ENCODE measurements around the gene LAMB1.

The LAMB1 gene

DNA sequence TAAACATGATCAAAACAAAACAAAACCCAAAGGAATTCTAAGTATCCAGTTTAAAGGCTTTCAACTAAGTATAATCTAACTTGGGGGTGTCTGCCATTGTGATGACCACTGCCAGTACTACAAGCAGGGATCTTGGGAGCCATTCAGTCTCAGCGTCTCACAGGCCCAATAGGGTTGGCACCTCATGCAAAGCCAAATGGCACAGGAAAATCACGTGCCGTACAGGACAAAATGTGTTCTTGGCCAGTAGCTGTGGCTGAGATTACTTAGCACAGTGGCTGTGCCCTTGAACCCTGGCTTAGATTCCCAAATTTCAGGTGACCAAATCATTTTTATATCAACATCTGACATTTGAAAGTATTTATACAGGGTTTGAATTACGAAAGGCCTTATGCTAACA lies 62.0 kb downstream of the LAMB1 start:
- TF ChIP-seq POLR2AphosphoS5 (IDR thresholded peaks at IDR 0.05; ENCODE audit: low read depth) (no peak), REST (IDR thresholded peaks at IDR 0.05; ENCODE audit: insufficient replicate concordance, low read depth) (no peak), GABPA (IDR thresholded peaks at IDR 0.05; ENCODE audit: low read depth) (no peak), SPI1 (IDR thresholded peaks at IDR 0.05; ENCODE audit: borderline replicate concordance, low read depth) (no peak), CTCF (IDR thresholded peaks at IDR 0.05; ENCODE audit: insufficient read depth, low read length) (no peak)
- Histone ChIP-seq H3K4me3 (replicated peaks; ENCODE audit: insufficient read depth, low read length) (no peak overlapping the region), H3K27ac (replicated peaks) (no peak overlapping the region), H3K27me3 (ENCODE audit: insufficient read depth, poor library complexity, severe bottlenecking) (no peaks in the 10 kb centered on the region)
- no peak for DNase-seq (ENCODE audit: low read depth in 1 of 2, low spot score in 1 of 2)

DNA sequence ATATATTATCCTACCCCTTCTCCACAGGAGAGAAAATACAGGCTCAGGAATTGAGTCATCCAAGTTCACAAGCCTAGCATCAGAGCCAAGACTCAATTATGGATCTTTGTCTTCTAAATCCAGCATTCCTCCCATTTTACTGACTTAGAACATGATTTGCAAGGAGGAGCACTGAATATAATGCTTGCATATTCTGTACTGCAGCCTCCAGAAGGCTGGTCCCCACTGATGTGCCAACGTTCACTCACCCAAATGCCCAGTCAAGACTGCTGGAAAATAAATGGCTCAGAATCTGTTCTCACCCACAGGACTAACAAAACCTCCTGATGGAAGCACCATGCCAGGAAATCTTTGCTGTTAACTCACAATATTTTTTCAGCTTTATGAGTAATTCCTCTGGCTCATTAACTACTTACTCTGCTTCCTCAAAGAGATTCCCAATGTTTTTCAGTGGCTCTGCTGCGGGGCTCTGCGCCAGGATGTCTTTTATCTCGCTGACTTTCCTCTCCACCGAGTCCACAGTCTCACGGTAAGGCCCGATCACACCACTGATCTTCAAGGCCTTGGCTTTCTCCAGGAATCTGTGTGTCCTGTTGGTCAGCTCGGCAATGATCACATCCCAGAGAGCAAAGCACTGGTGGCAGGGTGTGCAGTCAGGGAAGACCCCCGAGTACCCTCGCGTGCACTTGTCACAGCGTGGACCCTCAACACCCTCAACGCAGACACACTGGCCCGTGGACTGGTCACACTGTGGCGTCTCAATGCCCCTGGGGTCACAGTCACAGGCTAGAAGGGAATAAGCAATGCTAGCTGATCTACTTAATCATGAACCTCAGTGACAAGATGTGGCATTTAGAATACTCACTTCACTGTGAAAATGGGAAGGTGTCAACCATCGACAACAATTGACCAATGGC lies 63.1 kb downstream of the LAMB1 start:
- H3K27ac ChIP-seq (replicated peaks), result no peak overlapping the region
- no peak for DNase-seq (ENCODE audit: low read depth in 1 of 2, low spot score in 1 of 2)
- no peaks in the 10 kb centered on the region for H3K27me3 ChIP-seq (ENCODE audit: insufficient read depth, poor library complexity, severe bottlenecking)
- no peak for TF ChIP-seq GABPA (IDR thresholded peaks at IDR 0.05; ENCODE audit: low read depth)
- TF ChIP-seq CTCF (IDR thresholded peaks at IDR 0.05; ENCODE audit: insufficient read depth, low read length), result no peak
- no peak for TF ChIP-seq REST (IDR thresholded peaks at IDR 0.05; ENCODE audit: insufficient replicate concordance, low read depth)
- no peak for TF ChIP-seq SPI1 (IDR thresholded peaks at IDR 0.05; ENCODE audit: borderline replicate concordance, low read depth)
- no peak for TF ChIP-seq POLR2AphosphoS5 (IDR thresholded peaks at IDR 0.05; ENCODE audit: low read depth)
- H3K4me3 ChIP-seq (replicated peaks; ENCODE audit: insufficient read depth, low read length), result no peak overlapping the region

GRCh38 chr7:107938456-107939250 lies 64.3 kb downstream of the LAMB1 start:
- no peak overlapping the region for H3K4me3 ChIP-seq (replicated peaks; ENCODE audit: insufficient read depth, low read length)
- no peak for TF ChIP-seq REST (IDR thresholded peaks at IDR 0.05; ENCODE audit: insufficient replicate concordance, low read depth)
- TF ChIP-seq GABPA (IDR thresholded peaks at IDR 0.05; ENCODE audit: low read depth), result no peak
- no peak for TF ChIP-seq POLR2AphosphoS5 (IDR thresholded peaks at IDR 0.05; ENCODE audit: low read depth)
- TF ChIP-seq CTCF (IDR thresholded peaks at IDR 0.05; ENCODE audit: insufficient read depth, low read length), result no peak
- TF ChIP-seq SPI1 (IDR thresholded peaks at IDR 0.05; ENCODE audit: borderline replicate concordance, low read depth), result no peak
- no peaks in the 10 kb centered on the region for H3K27me3 ChIP-seq (ENCODE audit: insufficient read depth, poor library complexity, severe bottlenecking)
- no peak overlapping the region for H3K27ac ChIP-seq (replicated peaks)
- DNase-seq (ENCODE audit: low read depth in 1 of 2, low spot score in 1 of 2), result no peak

All from HL-60 (cell line).